Heart left ventricle (tissue), 13 donors: ENCODE results near the gene OSMR.

Experiments used
- CTCF ChIP-seq, 12 donors: fragments of 200-600 bp; sonication (generic) in 4 of 12; IDR thresholded peaks; one replicate each; pipeline versions ENCODE4 v1.5.0 to v1.8.0; 2018 to 2022; ENCODE audit warnings: antibody characterized with exemption in 12 of 12, mild to moderate bottlenecking in 5 of 12
- POLR2A ChIP-seq, 2 donors: fragments of 450-650 bp; IDR thresholded peaks; one replicate each; pipeline ENCODE4 v1.6.1; 2017; ENCODE audit warnings: antibody characterized with exemption in 2 of 2, mild to moderate bottlenecking in 2 of 2, moderate library complexity in 2 of 2
- donor health status: ischemic (EF 13 %, LVEDD 7.1; RV severe dilation, severe dysfunction).
- donor health status: DM: no; HTN: yes; CAD: no.
- donor health status: DM: no; HTN: no; CAD: no.
- donor health status: ischemic (EF 25% LVEDD 6.9; RV normal size, moderate dysfunction).
- donor health status: ischemic (EF 25% LVEDD 5.7; RV mildly dilated, moderate dysfunction).
- donor health status: ischemic (EF 35%, LVEDD 5.7; RV mildly dilated, moderate dysfunction).
- donor health status: nonischemic (EF 11% LVEDD 7.7; RV severe dilation, severe dysfunction).
- donor health status: DM: yes; HTN: yes; CAD: no.
- donor health status: PGD.
- donor health status: ischemic (EF 29% LVEDD 5.4; RV normal size, mild dysfunction).
- donor health status: nonischemic (EF 23%, LVEDD 6.1; RV moderate dilation, normal function).

GRCh38 chr5:38940230-38940858, 94.5 kb downstream of the OSMR start:
- TF ChIP-seq CTCF (IDR thresholded peaks at IDR 0.05) = no peak
- no peak for TF ChIP-seq POLR2A (IDR thresholded peaks at IDR 0.05)
